T-helper 17 cell (primary cell): ENCODE measurements around the gene ATE1. TPM values are rescaled to one million over a fixed set of nuclear protein-coding genes. Genes with fewer than 3 reads are reported as not detected.
"Not testable (repeated sequence)": the region's sequence is repeated elsewhere in the genome, so short reads cannot be mapped to it uniquely, and the experiment has no call there.

Experiments used
- ATAC-seq: fragments of 150-1000 bp; cut with Tn5 transposase; 2 replicates; pipeline ENCODE4 v1.10.0; 2021; ENCODE audit warnings: mild to moderate bottlenecking, moderate library complexity
- DNase-seq, 3 donors: peaks; one replicate each; pipeline versions ENCODE4 v3.0.0 to v3.0.0-alpha.2; 2020 to 2021
- H3K9me3 ChIP-seq: one replicate; pipeline ENCODE4 v1.7.0; 2013; ENCODE audit warnings: low read length, mild to moderate bottlenecking; ENCODE audit not compliant: control insufficient read depth, poor library complexity, severe bottlenecking
- H3K27ac Mint-ChIP-seq: one replicate; pipeline ENCODE4 v1.8.0; 2022; ENCODE audit warnings: mild to moderate bottlenecking, moderate library complexity, mixed read lengths
- H3K27me3 Mint-ChIP-seq: one replicate; pipeline ENCODE4 v1.8.0; 2022; ENCODE audit warnings: mixed read lengths
- H3K36me3 Mint-ChIP-seq: one replicate; pipeline ENCODE4 v1.8.0; 2022; ENCODE audit warnings: low read depth, mixed read lengths
- H3K4me1 Mint-ChIP-seq: one replicate; pipeline ENCODE4 v1.8.0; 2022; ENCODE audit warnings: mild to moderate bottlenecking, mixed read lengths
- H3K4me3 Mint-ChIP-seq: one replicate; pipeline ENCODE4 v1.8.0; 2022; ENCODE audit warnings: mild to moderate bottlenecking, moderate library complexity, mixed read lengths
- total RNA-seq, 4 donors: library from RNA in 2 of 4; stranded (reverse) in 2 of 4; gene quantifications; one replicate each; pipeline ENCODE4 v1.2.3 and lab custom pipeline; 2022 to 2026

Gene ATE1
- total RNA-seq, 2 donors from 2014 or later = 23.2 to 23.4 TPM

DNA sequence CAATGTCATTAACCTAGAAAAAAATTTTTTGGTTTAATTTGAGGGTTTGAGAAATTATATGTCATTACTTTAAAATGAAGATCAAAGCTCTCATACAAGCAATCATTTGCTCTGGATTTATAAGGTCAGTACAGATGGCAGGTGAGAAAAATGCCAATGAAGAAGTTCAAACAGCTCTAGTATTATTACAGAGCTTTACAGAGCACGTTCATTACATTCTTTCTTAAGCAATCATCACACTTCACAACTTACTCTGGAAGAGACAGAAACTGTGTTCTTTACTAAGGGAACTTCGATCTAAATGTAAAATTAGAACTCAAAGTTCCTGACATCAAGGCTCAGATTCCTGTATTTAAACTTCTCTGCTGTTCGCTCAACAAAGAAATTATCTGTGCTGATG lies 153.4 kb downstream of the ATE1 start:
- H3K27me3 Mint-ChIP-seq = no peaks in the 10 kb centered on the region
- no peaks in the 10 kb centered on the region for H3K4me1 Mint-ChIP-seq
- no peaks in the 10 kb centered on the region for H3K9me3 ChIP-seq
- no peak for ATAC-seq
- DNase-seq = no peak
- H3K27ac Mint-ChIP-seq = no peak overlapping the region
- peaks cover 2% of the 10 kb centered on the region for H3K36me3 Mint-ChIP-seq
- no peak overlapping the region for H3K4me3 Mint-ChIP-seq

DNA sequence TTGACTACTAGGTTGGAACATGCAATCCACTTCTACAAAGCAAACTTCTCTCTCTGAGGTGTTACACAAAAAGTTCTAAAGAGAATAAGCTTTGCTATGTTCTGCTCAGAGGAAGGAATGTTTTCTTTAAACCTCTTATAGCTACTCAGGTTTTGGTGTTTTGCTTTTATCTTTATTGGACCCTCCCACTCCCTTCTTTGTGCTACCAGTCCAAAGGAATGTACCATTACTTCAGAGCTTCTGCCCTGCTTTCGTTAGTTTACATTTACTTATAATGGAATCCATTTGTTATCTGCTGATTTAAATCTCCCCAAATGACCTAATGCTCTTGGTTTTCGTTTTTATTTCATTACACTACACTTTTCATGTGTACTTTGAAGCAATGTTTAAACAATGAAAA lies 154.9 kb downstream of the ATE1 start:
- Mint-ChIP-seq H3K4me1 (no peaks in the 10 kb centered on the region), H3K4me3 (no peak overlapping the region), H3K27ac (no peak overlapping the region), H3K27me3 (no peaks in the 10 kb centered on the region), H3K36me3 (peaks cover 2% of the 10 kb centered on the region)
- DNase-seq = no peak
- no peak for ATAC-seq
- no peaks in the 10 kb centered on the region for H3K9me3 ChIP-seq

DNA sequence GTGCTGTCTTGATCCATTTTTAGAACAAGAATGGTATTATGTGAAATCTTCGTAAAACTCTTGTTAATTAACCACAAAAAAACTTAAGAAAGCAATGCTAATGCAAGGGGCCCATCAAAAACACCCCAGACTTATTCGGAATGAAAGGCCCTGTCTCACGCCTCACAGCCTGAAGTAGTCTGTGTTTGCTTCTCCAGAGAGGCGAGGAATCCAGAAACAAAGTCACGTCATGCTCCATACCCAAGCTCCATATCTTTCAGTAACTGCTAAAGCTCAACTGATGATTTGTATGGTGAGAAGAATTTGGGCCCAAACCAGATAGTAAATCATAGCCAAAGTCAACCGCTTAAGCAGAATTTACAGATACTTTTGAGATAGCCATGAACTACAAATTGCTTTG lies 155.4 kb downstream of the ATE1 start:
- DNase-seq (no peak), ATAC-seq (no peak)
- Mint-ChIP-seq H3K4me1 (no peaks in the 10 kb centered on the region), H3K4me3 (no peak overlapping the region), H3K27ac (no peak overlapping the region), H3K36me3 (peaks cover 2% of the 10 kb centered on the region), H3K27me3 (no peaks in the 10 kb centered on the region)
- H3K9me3 ChIP-seq = no peaks in the 10 kb centered on the region

DNA sequence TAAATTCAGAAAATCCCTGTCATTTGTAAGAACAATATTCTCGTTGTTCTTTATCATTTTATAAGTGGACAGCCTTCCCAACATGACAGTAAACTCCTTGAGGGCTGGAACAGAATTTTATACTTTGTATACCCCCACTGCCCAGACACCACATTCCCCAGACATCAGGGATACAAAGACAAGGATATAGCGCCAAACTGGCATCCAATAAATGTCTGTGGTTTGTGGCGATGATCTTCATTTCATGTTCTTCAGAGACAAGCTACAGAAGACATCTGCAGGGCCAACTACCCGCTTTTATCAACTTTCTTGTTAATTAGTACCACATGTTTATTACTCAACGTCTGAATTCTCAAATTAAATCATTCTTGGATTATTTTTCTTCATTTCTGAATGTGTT lies 155.9 kb downstream of the ATE1 start:
- ATAC-seq = no peak
- no peaks in the 10 kb centered on the region for H3K9me3 ChIP-seq
- no peak for DNase-seq
- Mint-ChIP-seq H3K36me3 (peaks cover 2% of the 10 kb centered on the region), H3K27ac (no peak overlapping the region), H3K4me1 (no peaks in the 10 kb centered on the region), H3K27me3 (no peaks in the 10 kb centered on the region), H3K4me3 (no peak overlapping the region)

GRCh38 chr10:121766426-121766825 lies 161.4 kb downstream of the ATE1 start:
- H3K27ac Mint-ChIP-seq = no peak overlapping the region
- H3K4me3 Mint-ChIP-seq = no peak overlapping the region
- ATAC-seq (no peak), DNase-seq (no peak)
- H3K4me1 Mint-ChIP-seq = no peaks in the 10 kb centered on the region
- H3K36me3 Mint-ChIP-seq = peaks cover 5% of the 10 kb centered on the region
- no peaks in the 10 kb centered on the region for H3K27me3 Mint-ChIP-seq
- peaks cover 3% of the 10 kb centered on the region for H3K9me3 ChIP-seq

DNA sequence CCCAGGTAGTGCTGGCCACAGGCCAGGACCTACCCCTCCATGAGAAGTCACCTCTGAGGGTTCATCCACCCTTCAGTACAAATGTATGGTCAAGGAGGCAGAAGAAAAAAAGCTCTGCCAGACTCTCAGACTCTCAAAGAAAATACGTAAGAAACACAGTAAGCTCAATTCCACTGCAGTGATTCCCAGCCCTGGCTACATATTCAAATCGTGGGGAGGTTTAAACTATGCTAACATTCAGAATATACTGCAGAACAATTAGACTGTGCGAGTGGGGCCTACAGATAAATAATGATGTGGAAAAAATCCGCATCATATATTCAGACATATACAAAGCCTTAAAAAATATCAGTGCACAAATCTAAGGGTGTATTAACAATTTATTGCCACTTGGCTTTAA lies 162.6 kb downstream of the ATE1 start:
- Mint-ChIP-seq H3K4me3 (no peak overlapping the region), H3K27ac (no peak overlapping the region), H3K27me3 (no peaks in the 10 kb centered on the region), H3K4me1 (no peaks in the 10 kb centered on the region), H3K36me3 (peaks cover 5% of the 10 kb centered on the region)
- peaks cover 3% of the 10 kb centered on the region for H3K9me3 ChIP-seq
- ATAC-seq = no peak
- no peak for DNase-seq

GRCh38 chr10:121764233-121764942 lies 163.4 kb downstream of the ATE1 start:
- H3K36me3 Mint-ChIP-seq = peaks cover 3% of the 10 kb centered on the region
- H3K4me1 Mint-ChIP-seq = no peaks in the 10 kb centered on the region
- peaks cover 3% of the 10 kb centered on the region for H3K9me3 ChIP-seq
- no peak overlapping the region for H3K4me3 Mint-ChIP-seq
- no peak overlapping the region for H3K27ac Mint-ChIP-seq
- ATAC-seq (no peak), DNase-seq (no peak)
- H3K27me3 Mint-ChIP-seq = no peaks in the 10 kb centered on the region

- H3K27me3 Mint-ChIP-seq, H3K36me3 Mint-ChIP-seq, H3K27ac Mint-ChIP-seq, H3K4me3 Mint-ChIP-seq, H3K9me3 ChIP-seq, ATAC-seq, H3K4me1 Mint-ChIP-seq, DNase-seq: not testable (repeated sequence)
These were observed 170.6 kb downstream of the ATE1 start for GRCh38 chr10:121757241-121757640.

GRCh38 chr10:121755496-121755895 lies 172.3 kb downstream of the ATE1 start:
- H3K4me1 Mint-ChIP-seq, H3K27me3 Mint-ChIP-seq: not testable (repeated sequence)

DNA sequence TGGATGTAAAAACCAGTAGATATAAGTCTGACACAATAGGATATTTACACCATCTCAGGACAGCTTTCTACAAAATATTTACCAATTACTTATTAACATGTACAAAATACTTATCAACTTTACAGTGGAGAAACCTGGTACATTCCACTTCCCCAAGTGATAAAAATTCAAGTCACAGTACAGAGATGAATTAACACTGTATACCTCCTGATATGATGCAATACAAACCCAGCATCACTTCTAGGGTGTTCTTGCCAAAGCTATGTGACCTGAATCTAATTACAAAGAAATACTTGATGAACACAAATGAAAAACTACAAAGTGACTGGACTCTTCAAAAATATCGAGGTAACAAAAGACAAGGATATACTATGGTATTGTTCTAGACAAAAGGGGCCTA lies 173.2 kb downstream of the ATE1 start:
- peaks cover 6% of the 10 kb centered on the region for H3K4me1 Mint-ChIP-seq
- H3K4me3 Mint-ChIP-seq = no peak overlapping the region
- peaks cover 4% of the 10 kb centered on the region for H3K9me3 ChIP-seq
- no peaks in the 10 kb centered on the region for H3K27me3 Mint-ChIP-seq
- no peak overlapping the region for H3K27ac Mint-ChIP-seq
- DNase-seq (no peak), ATAC-seq (no peak)
- peaks cover 2% of the 10 kb centered on the region for H3K36me3 Mint-ChIP-seq

More at GRCh38 chr10:121755496-121755895, 172.3 kb downstream of the ATE1 start:
- not testable (repeated sequence) for ATAC-seq, H3K4me3 Mint-ChIP-seq, H3K27ac Mint-ChIP-seq, H3K9me3 ChIP-seq, H3K36me3 Mint-ChIP-seq, DNase-seq

DNA sequence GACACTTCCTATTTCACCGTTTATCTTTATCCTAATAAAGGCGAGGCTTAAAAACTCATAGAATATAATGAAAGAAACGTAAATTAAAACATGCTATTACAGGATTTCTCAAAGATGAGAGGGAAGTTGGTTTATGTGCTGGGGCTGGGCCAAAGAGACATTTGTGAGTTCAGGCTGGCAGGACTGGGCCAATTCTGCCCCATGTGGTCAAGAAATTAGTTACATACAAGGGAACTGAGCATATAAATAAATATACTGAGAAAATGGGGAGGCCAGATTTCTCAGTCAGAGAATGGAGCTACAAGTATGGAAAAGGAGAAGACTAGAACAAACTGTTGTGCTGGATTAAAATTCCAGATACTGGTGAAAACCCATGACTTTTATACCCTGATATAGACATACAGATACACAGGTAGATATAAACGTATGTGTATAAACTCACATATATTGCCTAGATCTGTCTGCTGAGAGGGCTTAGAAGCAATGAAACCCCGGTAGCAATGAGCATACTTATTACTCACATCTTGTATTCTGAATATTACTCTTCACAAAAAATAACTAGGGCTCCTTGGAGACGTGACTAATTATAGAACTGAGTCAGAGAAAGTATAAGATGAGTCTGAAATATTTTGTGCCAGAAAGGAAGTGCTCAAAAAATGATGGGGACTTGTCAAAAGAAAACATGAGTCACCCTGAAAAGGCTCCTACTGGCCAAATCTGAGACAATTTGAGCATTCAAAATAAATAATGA lies 173.9 kb downstream of the ATE1 start:
- H3K9me3 ChIP-seq = peaks cover 3% of the 10 kb centered on the region
- no peak overlapping the region for H3K27ac Mint-ChIP-seq
- no peak for ATAC-seq
- H3K4me1 Mint-ChIP-seq = peaks cover 6% of the 10 kb centered on the region
- no peak overlapping the region for H3K4me3 Mint-ChIP-seq
- no peak for DNase-seq
- peaks cover 2% of the 10 kb centered on the region for H3K36me3 Mint-ChIP-seq
- no peaks in the 10 kb centered on the region for H3K27me3 Mint-ChIP-seq

GRCh38 chr10:121751191-121751760 lies 176.6 kb downstream of the ATE1 start:
- no peak for DNase-seq
- Mint-ChIP-seq H3K27ac (no peak overlapping the region), H3K4me3 (no peak overlapping the region), H3K36me3 (no peaks in the 10 kb centered on the region), H3K27me3 (no peaks in the 10 kb centered on the region), H3K4me1 (peaks cover 7% of the 10 kb centered on the region)
- no peak for ATAC-seq
- no peaks in the 10 kb centered on the region for H3K9me3 ChIP-seq

- H3K27me3 Mint-ChIP-seq = no peaks in the 10 kb centered on the region
- peaks cover 2% of the 10 kb centered on the region for H3K36me3 Mint-ChIP-seq
- no peak overlapping the region for H3K27ac Mint-ChIP-seq
- H3K4me3 Mint-ChIP-seq = no peak overlapping the region
- ATAC-seq = no peak
- no peak for DNase-seq
- peaks cover 5% of the 10 kb centered on the region for H3K4me1 Mint-ChIP-seq
- H3K9me3 ChIP-seq = no peaks in the 10 kb centered on the region
These were observed 180.6 kb downstream of the ATE1 start for GRCh38 chr10:121747163-121747775.
